ENCODE data around the gene CBFA2T2. TPM values are rescaled to one million over a fixed set of nuclear protein-coding genes. Genes with fewer than 3 reads are reported as not detected.
"Not testable (repeated sequence)": the region's sequence is repeated elsewhere in the genome, so short reads cannot be mapped to it uniquely, and the experiment has no call there.

CBFA2T2 gene
- total and polyA plus RNA-seq, 12 donors = 5.3 to 16.7 (median 9.4) TPM

DNA sequence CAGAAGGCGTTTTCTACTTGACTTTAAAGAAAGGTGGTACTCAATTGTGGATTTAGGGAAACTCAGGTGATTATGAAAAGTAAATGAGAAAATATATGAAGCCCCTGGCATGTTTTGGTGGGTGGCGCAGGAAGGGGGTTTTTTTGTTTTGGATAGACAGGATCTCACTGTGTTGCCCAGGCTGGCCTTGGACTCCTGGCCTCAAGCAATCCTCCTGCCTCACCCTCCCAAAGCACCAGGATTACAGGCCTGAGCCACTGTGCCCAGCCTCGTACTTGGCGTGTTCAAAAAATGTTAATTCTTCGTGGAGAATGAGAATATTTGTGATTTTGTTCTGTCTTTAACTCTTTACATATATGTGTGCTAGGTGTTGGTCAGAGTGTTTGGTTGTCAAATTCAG is 140.1 kb downstream of the CBFA2T2 start:
- DNase-seq = no peak
- peaks cover 0 to 21% of the 10 kb centered on the region in 2 donors for H3K36me3 ChIP-seq (replicated peaks in 1 of 2)
- intact Hi-C loops (cut with DNase I) = no loop called here
- no peaks in the 10 kb centered on the region for H3K4me1 ChIP-seq (replicated peaks in 1 of 2)
- TF ChIP-seq CTCF (IDR thresholded peaks at IDR 0.05) (no peak), POLR2A (IDR thresholded peaks at IDR 0.05) (no peak)
- H3K27me3 ChIP-seq = no peaks in the 10 kb centered on the region
- H3K9me3 ChIP-seq (replicated peaks in 1 of 3) = no peaks in the 10 kb centered on the region
- no peak overlapping the region for H3K27ac ChIP-seq
- no peak overlapping the region for H3K4me3 ChIP-seq
- WGBS, 4 donors = 85 to 96% (median 93%) methylated on average over 5 of the region's 5 CpGs

DNA sequence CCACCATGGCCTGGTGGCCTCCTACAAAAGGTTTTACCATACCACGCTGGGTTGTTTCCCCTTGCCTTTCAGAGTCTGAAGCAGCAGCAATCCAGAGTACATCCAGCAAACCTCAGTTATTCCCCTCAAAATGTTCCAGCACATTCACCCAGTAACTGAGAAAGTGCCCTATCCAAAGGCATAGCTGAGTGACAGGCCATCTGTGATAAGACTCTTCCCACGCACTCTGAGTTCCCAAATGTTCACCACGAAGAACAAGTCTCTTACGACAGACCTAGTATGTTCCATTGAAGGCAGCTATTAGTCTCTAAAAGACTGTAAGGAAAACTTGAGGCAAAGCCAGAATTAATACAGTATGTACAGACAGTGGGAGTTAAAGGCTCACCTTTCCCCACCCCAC is 140.6 kb downstream of the CBFA2T2 start:
- H3K27ac ChIP-seq = no peak overlapping the region
- H3K4me1 ChIP-seq (replicated peaks in 1 of 2) = no peaks in the 10 kb centered on the region
- DNase-seq = no peak
- WGBS, 4 donors = 81 to 95% (median 92%) methylated on average over 4 of the region's 4 CpGs
- intact Hi-C loops (cut with DNase I) = no loop called here
- no peak for TF ChIP-seq POLR2A (IDR thresholded peaks at IDR 0.05)
- no peak for TF ChIP-seq CTCF (IDR thresholded peaks at IDR 0.05)
- no peaks in the 10 kb centered on the region for H3K9me3 ChIP-seq (replicated peaks in 1 of 3)
- H3K4me3 ChIP-seq = no peak overlapping the region
- H3K27me3 ChIP-seq = no peaks in the 10 kb centered on the region
- peaks cover 0 to 21% of the 10 kb centered on the region in 2 donors for H3K36me3 ChIP-seq (replicated peaks in 1 of 2)

DNA sequence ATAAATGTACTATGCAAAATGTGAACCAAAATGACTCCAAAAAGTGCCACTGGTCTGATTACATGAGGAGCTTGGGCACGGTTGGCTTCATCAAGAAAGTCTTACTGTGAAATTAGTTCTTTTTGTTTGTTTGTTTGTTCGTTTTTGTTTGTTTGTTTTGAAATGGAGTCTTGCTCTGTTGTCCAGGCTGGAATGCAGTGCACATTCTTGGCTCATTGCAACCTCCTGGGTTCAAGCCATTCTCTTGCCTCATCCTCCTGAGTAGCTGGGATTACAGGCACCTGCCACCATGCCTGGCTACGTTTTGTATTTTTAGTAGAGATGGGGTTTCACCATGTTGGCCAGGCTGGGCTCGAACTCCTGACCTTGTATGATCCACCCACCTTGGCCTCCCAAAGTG is 142.0 kb downstream of the CBFA2T2 start:
- H3K27me3 ChIP-seq; DNase-seq; H3K27ac ChIP-seq; H3K4me1 ChIP-seq (replicated peaks in 1 of 2); H3K9me3 ChIP-seq (replicated peaks in 1 of 3); intact Hi-C loops (cut with DNase I); H3K4me3 ChIP-seq: not testable (repeated sequence)
- 84 to 87% (median 86%) methylated on average over 4 of the region's 4 CpGs for WGBS, 4 donors
- peaks cover 0 to 18% of the 10 kb centered on the region in 2 donors for H3K36me3 ChIP-seq (replicated peaks in 1 of 2)

DNA sequence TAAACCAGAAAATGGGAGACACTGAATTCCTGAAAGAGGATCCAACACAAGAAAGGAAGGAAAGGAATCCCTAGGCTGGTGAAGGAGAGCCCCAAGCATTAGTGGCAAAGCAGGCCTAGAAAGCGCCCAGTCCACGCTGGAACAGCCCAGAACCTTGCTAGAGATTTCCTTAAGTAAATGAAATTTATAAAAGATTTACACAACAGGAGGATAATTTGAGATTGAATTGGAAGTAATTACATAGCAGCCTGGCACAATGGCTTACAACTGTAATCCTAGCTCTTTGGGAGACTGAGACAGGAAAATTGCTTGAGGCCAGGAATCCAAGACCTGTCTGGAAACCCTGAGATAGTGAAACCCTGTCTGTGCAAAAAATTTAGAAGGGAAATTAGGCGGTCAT is 145.4 kb downstream of the CBFA2T2 start:
- Histone ChIP-seq H3K36me3 (replicated peaks in 1 of 2) (peaks cover 0 to 14% of the 10 kb centered on the region in 2 donors), H3K9me3 (replicated peaks in 1 of 3) (no peaks in the 10 kb centered on the region), H3K4me1 (replicated peaks in 1 of 2) (no peaks in the 10 kb centered on the region), H3K4me3 (no peak overlapping the region), H3K27ac (no peak overlapping the region), H3K27me3 (no peaks in the 10 kb centered on the region)
- 85 to 97% (median 95%) methylated on average over 3 of the region's 3 CpGs for WGBS, 4 donors
- DNase-seq = no peak
- TF ChIP-seq POLR2A (IDR thresholded peaks at IDR 0.05) (no peak), CTCF (IDR thresholded peaks at IDR 0.05) (no peak)
- intact Hi-C loops (cut with DNase I) = no loop called here

GRCh38 chr20:33636776-33637175 is 146.9 kb downstream of the CBFA2T2 start:
- no peaks in the 10 kb centered on the region for H3K9me3 ChIP-seq (replicated peaks in 1 of 3)
- H3K4me3 ChIP-seq = no peak overlapping the region
- TF ChIP-seq POLR2A (IDR thresholded peaks at IDR 0.05) = no peak
- TF ChIP-seq CTCF (IDR thresholded peaks at IDR 0.05) = no peak
- intact Hi-C loops (cut with DNase I) = no loop called here
- no peaks in the 10 kb centered on the region for H3K27me3 ChIP-seq
- peaks cover 0 to 20% of the 10 kb centered on the region in 2 donors for H3K36me3 ChIP-seq (replicated peaks in 1 of 2)
- 81 to 100% (median 96%) methylated on average over 1 of the region's 1 CpG for WGBS, 4 donors
- H3K4me1 ChIP-seq (replicated peaks in 1 of 2) = no peaks in the 10 kb centered on the region
- no peak for DNase-seq
- no peak overlapping the region for H3K27ac ChIP-seq
